Keratinocyte (primary cell): ENCODE results near the gene PARPBP. TPM values are rescaled to one million over a fixed set of nuclear protein-coding genes. Genes with fewer than 3 reads are reported as not detected.
"Not testable (repeated sequence)": the region's sequence is repeated elsewhere in the genome, so short reads cannot be mapped to it uniquely, and the experiment has no call there.

Experiments
- DNase-seq: peaks from one replicate; pipeline ENCODE4 v3.0.0-alpha.2; 2011; ENCODE audit warnings: low read depth, missing footprints, low spot score
- FAIRE-seq: peaks from 2 replicates; lab custom pipeline; 2011; peaks lifted over from hg19 to GRCh38; lab: Jason Lieb, UNC
- H2AFZ ChIP-seq: 2 replicates; pipeline ENCODE4 v1.6.0; 2012; ENCODE audit warnings: low read length, control low read depth, inconsistent platforms; ENCODE audit not compliant: control insufficient read depth
- H3K27ac ChIP-seq: 2 replicates; pipeline ENCODE4 v1.5.1; 2011; ENCODE audit warnings: low read length; ENCODE audit not compliant: control insufficient read depth, insufficient read depth
- H3K27me3 ChIP-seq: 3 replicates; pipeline ENCODE4 v1.6.0; 2011; ENCODE audit warnings: low read length; ENCODE audit not compliant: control insufficient read depth, insufficient read depth; ENCODE audit errors: extremely low read depth
- H3K36me3 ChIP-seq, 2 experiments: 2 replicates in 1 of 2; 3 replicates in 1 of 2; pipeline ENCODE4 v1.5.1; 2011; ENCODE audit warnings: low read length in 2 of 2, mild to moderate bottlenecking in 1 of 2; ENCODE audit not compliant: control insufficient read depth in 2 of 2, insufficient read depth in 2 of 2; ENCODE audit errors: extremely low read depth in 1 of 2
- H3K4me1 ChIP-seq: 3 replicates; pipeline ENCODE4 v1.5.1; 2011; ENCODE audit warnings: low read length; ENCODE audit not compliant: control insufficient read depth, insufficient read depth; ENCODE audit errors: extremely low read depth
- H3K4me2 ChIP-seq: 3 replicates; pipeline ENCODE4 v1.6.0; 2011; ENCODE audit warnings: low read depth, low read length; ENCODE audit not compliant: control insufficient read depth, insufficient read depth; ENCODE audit errors: extremely low read depth
- H3K4me3 ChIP-seq, 3 experiments: fragments of 200-600 bp in 1 of 3; sonication (generic) in 1 of 3; 2 replicates in 2 of 3; 3 replicates in 1 of 3; pipeline ENCODE4 v1.5.1; 2011 to 2016; ENCODE audit warnings: low read length in 3 of 3, mild to moderate bottlenecking in 3 of 3, control low read depth in 2 of 3, inconsistent platforms in 1 of 3, low read depth in 1 of 3, mixed read lengths in 1 of 3, mixed run types in 1 of 3, moderate library complexity in 1 of 3; ENCODE audit not compliant: control insufficient read depth in 2 of 3, insufficient read depth in 2 of 3; ENCODE audit errors: extremely low read depth in 1 of 3
- H3K79me2 ChIP-seq: 2 replicates; pipeline ENCODE4 v1.6.0; 2012; ENCODE audit warnings: low read length; ENCODE audit not compliant: control insufficient read depth, insufficient read depth
- H3K9ac ChIP-seq: 3 replicates; pipeline ENCODE4 v1.6.0; 2011; ENCODE audit warnings: low read length; ENCODE audit not compliant: control insufficient read depth, insufficient read depth; ENCODE audit errors: extremely low read depth
- H3K9me1 ChIP-seq: 3 replicates; pipeline ENCODE4 v1.6.0; 2011; ENCODE audit warnings: low read length; ENCODE audit not compliant: control insufficient read depth, insufficient read depth; ENCODE audit errors: extremely low read depth
- H3K9me3 ChIP-seq: 2 replicates; pipeline ENCODE4 v1.5.1; 2012; ENCODE audit warnings: low read depth, low read length; ENCODE audit not compliant: control insufficient read depth
- H4K20me1 ChIP-seq: 3 replicates; pipeline ENCODE4 v1.6.0; 2011; ENCODE audit warnings: low read length; ENCODE audit not compliant: control insufficient read depth, insufficient read depth; ENCODE audit errors: extremely low read depth
- EZH2 ChIP-seq: IDR thresholded peaks from one replicate; pipeline ENCODE4 v1.6.1; 2012; ENCODE audit warnings: inconsistent platforms, mild to moderate bottlenecking, low read length, moderate library complexity
- dilution Hi-C: fragments of 300-500 bp; cut with MboI; formaldehyde crosslinking; loops from one replicate; pipeline ENCODE4 v1.7.0; 2020; ENCODE audit warnings: low sequenced_read_pairs; ENCODE audit not compliant: extremely low pct_ligation_motif_present
- polyA plus RNA-seq, 5 experiments: library from polyadenylated mRNA; depleted of rRNA in 3 of 5; stranded (reverse) in 3 of 5; stranded (forward) in 1 of 5; unstranded in 1 of 5; fragments of >200 nt; gene quantifications; 1 replicate in 1 of 5; 2 replicates in 3 of 5; 3 replicates in 1 of 5; pipeline versions ENCODE4 v1.2.1 to v1.2.3, GENCODE V29; 2011 to 2012; ENCODE audit warnings: missing spikeins in 2 of 5, low read depth in 1 of 5, low replicate concordance in 1 of 5
- TF ChIP-seq, protein P1 (sequence below), 3 experiments: IDR thresholded peaks in 1 of 3; conservative IDR thresholded peaks in 1 of 3; optimal IDR thresholded peaks in 1 of 3; 2 replicates in 2 of 3; 3 replicates in 1 of 3; pipeline versions ENCODE3 to v1.5.1; 2011; ENCODE audit warnings: low read length in 3 of 3, mild to moderate bottlenecking in 3 of 3, moderate library complexity in 2 of 3, control low read depth in 1 of 3, inconsistent platforms in 1 of 3; ENCODE audit not compliant: insufficient read depth in 2 of 3; ENCODE audit errors: extremely low read depth in 1 of 3

Gene PARPBP
- polyA plus RNA-seq, 1 donor (not counting 4 experiments of a cell fraction or from before 2014, with no cell fraction given): 9.1 TPM

DNA sequence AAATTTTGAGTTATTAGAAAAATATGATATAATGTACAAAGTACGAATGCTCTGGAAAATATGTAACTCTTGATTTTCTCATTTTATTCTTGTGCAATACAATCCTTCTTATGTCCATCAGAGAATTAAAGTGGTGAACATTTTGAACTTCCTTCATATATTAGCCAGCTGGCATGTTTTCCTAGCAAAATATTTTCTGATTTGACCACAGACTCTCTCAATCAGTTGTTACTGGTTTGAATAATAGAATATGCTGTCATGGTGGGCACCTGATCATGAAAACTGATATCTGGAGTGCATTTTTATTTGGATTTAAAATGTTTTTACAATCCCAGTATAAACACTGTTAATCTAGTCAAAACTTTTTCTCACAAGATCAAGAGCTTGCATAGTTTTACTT lies 24.2 kb downstream of the PARPBP start:
- Histone ChIP-seq H3K27me3 (no peaks in the 10 kb centered on the region), H3K9me1 (no peaks in the 10 kb centered on the region), H3K9me3 (no peaks in the 10 kb centered on the region), H3K4me1 (no peaks in the 10 kb centered on the region), H2AFZ (no peak overlapping the region), H3K27ac (no peak overlapping the region), H3K4me2 (no peak overlapping the region), H3K4me3 (no peak overlapping the region), H3K79me2 (no peaks in the 10 kb centered on the region), H4K20me1 (no peaks in the 10 kb centered on the region), H3K36me3 (no peaks in the 10 kb centered on the region), H3K9ac (no peak overlapping the region)
- FAIRE-seq (no peak), DNase-seq (no peak)
- TF ChIP-seq, protein P1, sequence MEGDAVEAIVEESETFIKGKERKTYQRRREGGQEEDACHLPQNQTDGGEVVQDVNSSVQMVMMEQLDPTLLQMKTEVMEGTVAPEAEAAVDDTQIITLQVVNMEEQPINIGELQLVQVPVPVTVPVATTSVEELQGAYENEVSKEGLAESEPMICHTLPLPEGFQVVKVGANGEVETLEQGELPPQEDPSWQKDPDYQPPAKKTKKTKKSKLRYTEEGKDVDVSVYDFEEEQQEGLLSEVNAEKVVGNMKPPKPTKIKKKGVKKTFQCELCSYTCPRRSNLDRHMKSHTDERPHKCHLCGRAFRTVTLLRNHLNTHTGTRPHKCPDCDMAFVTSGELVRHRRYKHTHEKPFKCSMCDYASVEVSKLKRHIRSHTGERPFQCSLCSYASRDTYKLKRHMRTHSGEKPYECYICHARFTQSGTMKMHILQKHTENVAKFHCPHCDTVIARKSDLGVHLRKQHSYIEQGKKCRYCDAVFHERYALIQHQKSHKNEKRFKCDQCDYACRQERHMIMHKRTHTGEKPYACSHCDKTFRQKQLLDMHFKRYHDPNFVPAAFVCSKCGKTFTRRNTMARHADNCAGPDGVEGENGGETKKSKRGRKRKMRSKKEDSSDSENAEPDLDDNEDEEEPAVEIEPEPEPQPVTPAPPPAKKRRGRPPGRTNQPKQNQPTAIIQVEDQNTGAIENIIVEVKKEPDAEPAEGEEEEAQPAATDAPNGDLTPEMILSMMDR (optimal IDR thresholded peaks at IDR 0.05 in 1 of 3, IDR thresholded peaks at IDR 0.05 in 1 of 3, conservative IDR thresholded peaks at IDR 0.05 in 1 of 3; ENCODE audit: extremely low read depth in 1 of 3, insufficient read depth in 2 of 3, low read length in 3 of 3): no peak
- TF ChIP-seq EZH2: no peak
- dilution Hi-C loops: no loop called here

GRCh38 chr12:102147062-102147587 lies 27.1 kb downstream of the PARPBP start:
- H3K9me3 ChIP-seq, H3K4me1 ChIP-seq, H3K4me2 ChIP-seq, H3K9me1 ChIP-seq, H3K27me3 ChIP-seq, dilution Hi-C loops, H3K36me3 ChIP-seq, H3K4me3 ChIP-seq, H2AFZ ChIP-seq, H4K20me1 ChIP-seq, H3K79me2 ChIP-seq, H3K9ac ChIP-seq, FAIRE-seq, DNase-seq, H3K27ac ChIP-seq: not testable (repeated sequence)

DNA sequence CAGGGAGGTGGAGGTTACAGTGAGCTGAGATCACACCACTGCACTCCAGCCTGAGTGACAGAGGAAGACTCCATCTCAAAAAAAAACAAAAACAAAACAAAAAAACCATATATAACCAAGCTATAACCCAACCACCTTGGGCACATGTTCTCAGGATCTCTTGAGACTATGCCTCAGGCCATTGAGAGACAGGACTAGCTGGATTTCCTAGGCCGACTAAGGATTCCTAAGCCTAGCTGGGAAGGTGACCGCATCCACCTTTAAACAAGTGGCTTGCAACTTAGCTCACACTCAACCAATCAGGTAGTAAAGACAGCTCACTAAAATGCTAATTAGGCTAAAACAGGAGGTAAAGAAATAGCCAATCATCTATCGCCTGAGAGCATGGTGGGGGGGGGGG lies 35.2 kb downstream of the PARPBP start:
- H3K4me3 ChIP-seq, dilution Hi-C loops, H3K79me2 ChIP-seq, H3K9me1 ChIP-seq, H3K36me3 ChIP-seq, H3K4me2 ChIP-seq, H3K9me3 ChIP-seq, DNase-seq, FAIRE-seq, H3K27ac ChIP-seq, H3K4me1 ChIP-seq, H3K27me3 ChIP-seq, H2AFZ ChIP-seq, H4K20me1 ChIP-seq, H3K9ac ChIP-seq: not testable (repeated sequence)
